ENCODE measurements around the gene RPS6KC1.

The RPS6KC1 gene

DNA sequence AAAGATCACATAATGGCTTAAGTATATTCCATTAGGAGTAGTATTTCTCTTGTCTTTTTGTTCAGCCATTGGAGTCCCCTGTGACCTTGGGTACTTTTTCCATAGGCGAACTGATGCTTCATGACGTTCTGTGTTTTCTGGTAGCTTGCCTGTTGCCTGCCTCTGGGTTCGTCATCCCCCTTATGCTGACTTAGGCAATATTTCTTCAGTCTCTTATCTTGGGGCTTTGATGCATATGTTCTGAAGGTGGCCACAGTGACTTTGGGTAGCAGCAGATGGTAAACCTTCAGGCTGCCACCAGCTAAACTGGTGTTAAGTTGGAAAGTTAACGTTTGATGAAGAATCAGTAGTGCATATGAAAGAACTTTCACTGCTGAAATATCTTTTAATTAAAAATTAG, 170.2 kb downstream of the RPS6KC1 start:
- no peak for TF ChIP-seq FOXK2 (IDR thresholded peaks at IDR 0.05)
- no peak for TF ChIP-seq ARNT (IDR thresholded peaks at IDR 0.05)
- TF ChIP-seq ZNF384 (IDR thresholded peaks at IDR 0.05): no peak
- no peak for TF ChIP-seq TARDBP (IDR thresholded peaks at IDR 0.05)
- no peak for TF ChIP-seq ELF4 (IDR thresholded peaks at IDR 0.05)
- no peak for TF ChIP-seq L3MBTL2 (conservative IDR thresholded peaks at IDR 0.05)
- TF ChIP-seq, protein P1, sequence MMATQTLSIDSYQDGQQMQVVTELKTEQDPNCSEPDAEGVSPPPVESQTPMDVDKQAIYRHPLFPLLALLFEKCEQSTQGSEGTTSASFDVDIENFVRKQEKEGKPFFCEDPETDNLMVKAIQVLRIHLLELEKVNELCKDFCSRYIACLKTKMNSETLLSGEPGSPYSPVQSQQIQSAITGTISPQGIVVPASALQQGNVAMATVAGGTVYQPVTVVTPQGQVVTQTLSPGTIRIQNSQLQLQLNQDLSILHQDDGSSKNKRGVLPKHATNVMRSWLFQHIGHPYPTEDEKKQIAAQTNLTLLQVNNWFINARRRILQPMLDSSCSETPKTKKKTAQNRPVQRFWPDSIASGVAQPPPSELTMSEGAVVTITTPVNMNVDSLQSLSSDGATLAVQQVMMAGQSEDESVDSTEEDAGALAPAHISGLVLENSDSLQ (IDR thresholded peaks at IDR 0.05): no peak
- TF ChIP-seq FOXM1 (IDR thresholded peaks at IDR 0.05; ENCODE audit: borderline replicate concordance): no peak
- TF ChIP-seq BHLHE40 (IDR thresholded peaks at IDR 0.05; ENCODE audit: borderline replicate concordance): no peak
- ChIA-PET CTCF (no interaction called here), POLR2A (no interaction called here)
- no peak for DNase-seq (ENCODE audit: extremely low spot score)

DNA sequence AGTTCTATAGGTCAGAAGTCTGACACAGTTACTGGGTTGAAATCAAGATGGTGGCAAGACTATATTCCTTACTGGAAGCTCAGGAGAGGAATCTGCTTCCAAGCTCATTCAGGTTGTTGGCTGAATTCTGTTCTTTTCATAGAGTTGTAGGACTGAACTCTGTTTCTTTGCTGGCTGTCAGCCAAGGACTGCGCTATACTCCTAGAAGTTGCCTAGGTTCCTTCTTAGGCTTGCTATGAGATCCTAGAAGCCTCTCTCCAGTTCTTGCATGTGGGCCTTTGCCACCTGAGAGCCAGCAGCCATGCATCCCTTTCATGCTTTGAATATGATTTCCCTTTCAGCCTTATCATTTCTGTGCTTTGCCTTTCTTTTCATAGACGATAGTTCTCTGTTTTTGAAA, 176.4 kb downstream of the RPS6KC1 start:
- ChIA-PET POLR2A (no interaction called here), CTCF (no interaction called here)
- DNase-seq (ENCODE audit: extremely low spot score): no peak
- TF ChIP-seq FOXK2 (IDR thresholded peaks at IDR 0.05): no peak
- TF ChIP-seq ZNF384 (IDR thresholded peaks at IDR 0.05): no peak
- TF ChIP-seq FOXA1 (IDR thresholded peaks at IDR 0.05): no peak
- no peak for TF ChIP-seq BHLHE40 (IDR thresholded peaks at IDR 0.05; ENCODE audit: borderline replicate concordance)
- TF ChIP-seq SP1 (IDR thresholded peaks at IDR 0.05): no peak
- no peak for TF ChIP-seq LEF1 (IDR thresholded peaks at IDR 0.05; ENCODE audit: borderline replicate concordance)
- TF ChIP-seq, protein P1 (IDR thresholded peaks at IDR 0.05): no peak
- no peak for TF ChIP-seq SUZ12 (IDR thresholded peaks at IDR 0.05)
- no peak for TF ChIP-seq ARNT (IDR thresholded peaks at IDR 0.05)
- TF ChIP-seq HDGF (IDR thresholded peaks at IDR 0.05; ENCODE audit: borderline replicate concordance): no peak
- TF ChIP-seq TARDBP (IDR thresholded peaks at IDR 0.05): no peak
- TF ChIP-seq L3MBTL2 (conservative IDR thresholded peaks at IDR 0.05): no peak
- no peak for TF ChIP-seq CTBP1 (IDR thresholded peaks at IDR 0.05; ENCODE audit: borderline replicate concordance)
- TF ChIP-seq ELF4 (IDR thresholded peaks at IDR 0.05): no peak

DNA sequence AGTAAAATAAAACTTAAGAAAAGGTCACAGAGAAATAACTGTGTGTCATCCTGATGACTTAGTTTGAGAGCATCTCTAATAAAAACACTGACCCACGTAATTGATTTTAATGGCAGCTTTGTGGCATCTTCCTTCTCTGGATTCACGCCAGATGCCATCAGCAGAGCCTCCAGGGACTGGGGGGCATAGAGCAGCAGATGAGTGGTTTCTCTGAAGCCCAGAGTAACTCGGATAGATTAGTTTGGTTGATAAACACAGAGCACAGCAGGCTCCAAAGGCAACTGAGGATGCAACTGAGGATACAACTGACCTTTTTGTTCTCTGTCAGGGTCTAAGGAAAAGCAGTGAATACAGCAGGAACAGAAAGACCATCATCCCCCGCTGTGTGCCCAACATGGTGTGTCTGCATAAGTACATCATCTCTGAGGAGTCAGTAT, 180.8 kb downstream of the RPS6KC1 start:
- ChIA-PET CTCF (no interaction called here), POLR2A (no interaction called here)
- no peak for DNase-seq (ENCODE audit: extremely low spot score)
- no peak for TF ChIP-seq SP1 (IDR thresholded peaks at IDR 0.05)
- no peak for TF ChIP-seq TARDBP (IDR thresholded peaks at IDR 0.05)
- no peak for TF ChIP-seq LEF1 (IDR thresholded peaks at IDR 0.05; ENCODE audit: borderline replicate concordance)
- TF ChIP-seq ELF4 (IDR thresholded peaks at IDR 0.05): no peak
- TF ChIP-seq BHLHE40 (IDR thresholded peaks at IDR 0.05; ENCODE audit: borderline replicate concordance): no peak
- TF ChIP-seq, protein P1 (IDR thresholded peaks at IDR 0.05): no peak

DNA sequence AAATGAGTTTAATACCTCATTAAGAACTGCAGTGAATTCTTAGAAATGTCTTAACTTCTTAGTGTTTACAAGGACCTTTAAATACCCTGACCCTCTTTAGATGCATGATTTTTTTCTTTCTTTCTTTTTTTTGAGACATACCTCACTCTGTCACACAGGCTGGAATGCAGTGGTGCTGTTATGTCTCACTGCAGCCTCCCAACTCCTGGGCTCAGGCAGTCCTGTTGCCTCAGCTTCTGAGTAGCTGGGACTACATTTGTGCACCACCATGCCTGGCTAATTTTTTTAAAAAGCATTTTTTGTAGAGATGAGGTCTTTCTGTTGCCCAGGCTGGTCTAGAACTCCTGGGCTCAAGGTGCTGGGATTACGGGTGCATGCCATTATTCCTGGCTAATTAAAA, 191.8 kb downstream of the RPS6KC1 start:
- no peak for TF ChIP-seq CTBP1 (IDR thresholded peaks at IDR 0.05; ENCODE audit: borderline replicate concordance)
- TF ChIP-seq HDGF (IDR thresholded peaks at IDR 0.05; ENCODE audit: borderline replicate concordance): no peak
- TF ChIP-seq BHLHE40 (IDR thresholded peaks at IDR 0.05; ENCODE audit: borderline replicate concordance): no peak
- TF ChIP-seq, protein P1 (IDR thresholded peaks at IDR 0.05): no peak
- TF ChIP-seq FOXM1 (IDR thresholded peaks at IDR 0.05; ENCODE audit: borderline replicate concordance): no peak
- TF ChIP-seq ARNT (IDR thresholded peaks at IDR 0.05): no peak
- no peak for TF ChIP-seq NFRKB (IDR thresholded peaks at IDR 0.05)
- TF ChIP-seq SP1 (IDR thresholded peaks at IDR 0.05): no peak
- POLR2A ChIA-PET: no interaction called here
- DNase-seq (ENCODE audit: extremely low spot score): no peak
- CTCF ChIA-PET: no interaction called here

DNA sequence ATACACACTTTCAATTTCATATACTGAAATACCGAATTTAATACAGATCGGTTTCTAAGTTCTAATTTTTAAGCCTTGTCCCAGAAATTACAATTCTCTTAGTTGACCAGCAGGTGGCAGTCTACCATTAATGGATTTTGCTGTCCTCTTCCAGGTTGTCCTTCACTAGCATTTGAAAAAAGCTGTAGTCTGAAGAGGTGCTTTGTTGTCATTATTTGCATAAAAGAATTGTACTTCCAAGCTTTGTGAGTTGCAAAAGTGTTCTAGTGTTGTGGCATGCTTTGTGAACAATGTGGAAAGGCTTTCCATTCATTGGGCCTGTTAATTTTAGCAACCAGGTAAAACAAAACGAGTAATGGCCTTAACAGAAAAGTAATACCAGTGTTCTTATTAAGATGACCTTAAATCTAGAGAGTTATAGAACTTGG, 193.6 kb downstream of the RPS6KC1 start:
- peak; percentile 55 for DNase-seq (ENCODE audit: extremely low spot score)
- ChIA-PET CTCF (interaction anchor here (0.7 kb wide), 1 partner anchor 36 kb away, joined by 3 read pairs; no protein-coding TSS in a partner anchor), POLR2A (no interaction called here)
- TF ChIP-seq NFRKB (IDR thresholded peaks at IDR 0.05): no peak
- no peak for TF ChIP-seq ZNF384 (IDR thresholded peaks at IDR 0.05)
- no peak for TF ChIP-seq ARNT (IDR thresholded peaks at IDR 0.05)

DNA sequence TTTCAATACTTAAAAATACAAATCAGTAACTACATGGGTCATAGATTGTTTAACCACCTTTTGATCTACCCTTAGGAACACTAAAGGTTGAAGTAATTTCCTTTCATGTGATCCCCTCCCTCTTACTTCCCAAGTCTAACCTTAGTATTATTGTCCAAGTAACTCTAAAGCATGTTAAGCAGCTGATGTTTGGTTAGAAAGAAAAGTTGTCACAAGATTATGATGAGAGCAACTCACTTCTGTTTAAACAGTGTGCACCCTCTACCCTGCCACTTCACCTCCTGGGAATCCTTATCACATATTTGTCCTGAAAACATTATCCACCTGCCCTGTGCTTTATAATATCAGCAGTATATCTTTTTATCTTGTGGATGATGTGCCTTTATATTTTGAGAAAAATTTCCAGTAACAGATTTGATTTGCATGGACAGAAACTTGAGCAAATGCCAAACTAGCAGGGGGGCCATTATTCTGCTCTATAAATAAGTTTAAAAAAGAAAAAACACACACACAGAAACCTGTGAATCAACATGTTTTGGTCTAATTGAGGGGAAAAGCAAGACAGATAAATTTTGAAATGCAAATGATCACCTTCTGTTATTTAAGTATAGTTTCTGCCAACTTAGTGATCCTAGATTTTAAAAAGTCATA, 194.3 kb downstream of the RPS6KC1 start:
- TF ChIP-seq, protein P1 (IDR thresholded peaks at IDR 0.05): no peak
- TF ChIP-seq FOXA1 (IDR thresholded peaks at IDR 0.05) (no peak), SUZ12 (IDR thresholded peaks at IDR 0.05) (no peak)
- POLR2A ChIA-PET: no interaction called here
- CTCF ChIA-PET: interaction anchor here (0.7 kb wide), 1 partner anchor 37 kb away, joined by 3 read pairs; no protein-coding TSS in a partner anchor
- no peak for DNase-seq (ENCODE audit: extremely low spot score)

Measured in HEK293T (cell line).